Measurements from ENCODE around the gene HINFP. TPM values are rescaled to one million over a fixed set of nuclear protein-coding genes. Genes with fewer than 3 reads are reported as not detected.

The HINFP gene
- total RNA-seq, result 10 to 100 TPM; 26.8 to 29.1 TPM
- 14.6 TPM for polyA plus RNA-seq

DNA sequence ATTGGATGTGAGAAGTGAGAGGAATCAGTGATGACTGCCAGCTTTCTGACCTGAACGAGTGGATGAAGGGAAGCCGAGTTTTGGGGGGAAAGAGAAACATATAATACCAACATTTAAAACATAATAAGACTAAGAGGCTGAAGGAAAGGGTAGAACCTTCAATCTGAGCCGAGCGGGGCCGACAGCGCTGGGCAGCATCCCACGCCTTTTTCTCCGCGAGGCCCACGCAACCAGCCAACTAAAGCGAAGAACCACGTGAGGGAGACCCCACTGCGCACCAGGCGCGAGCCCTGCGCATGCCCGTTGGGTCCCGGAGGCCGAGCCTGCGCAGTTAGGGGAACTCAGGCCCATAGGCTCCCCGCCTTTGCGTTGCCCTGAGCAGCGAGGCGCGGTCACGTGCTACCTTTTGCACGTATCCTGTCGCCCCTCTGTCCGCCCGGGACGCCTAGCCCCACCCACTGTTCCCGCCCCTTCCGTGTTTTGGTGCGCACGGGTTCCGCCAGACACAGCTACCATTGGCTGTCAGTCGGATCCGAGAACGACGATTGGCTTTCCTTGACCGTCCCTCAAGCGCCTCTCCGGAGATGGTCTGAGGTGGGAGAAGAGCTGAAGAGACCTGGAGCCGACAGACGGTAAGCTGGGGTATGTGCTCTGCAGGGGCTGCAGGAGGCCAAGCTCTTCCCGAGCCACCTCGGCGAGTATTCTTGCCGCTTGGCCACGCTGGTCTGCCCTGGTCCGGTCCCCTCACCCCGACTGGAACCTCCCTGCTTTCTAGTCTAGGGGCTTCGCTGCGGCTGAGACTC, at the start of gene HINFP:
Gene HINFP (plus strand): TSS at position 573 of the 803 bp plus-strand sequence. CDS start 5,365 bp downstream, outside the sequence.
- peaks cover 0 to 2% of the 10 kb centered on the region in 2 donors for H3K27me3 Mint-ChIP-seq
- H3K4me3 ChIP-seq (ENCODE audit: low read length), result peak within 1 kb of the TSS; percentile 91
- peak; percentile 98 to 100 (median 100) for DNase-seq

DNA sequence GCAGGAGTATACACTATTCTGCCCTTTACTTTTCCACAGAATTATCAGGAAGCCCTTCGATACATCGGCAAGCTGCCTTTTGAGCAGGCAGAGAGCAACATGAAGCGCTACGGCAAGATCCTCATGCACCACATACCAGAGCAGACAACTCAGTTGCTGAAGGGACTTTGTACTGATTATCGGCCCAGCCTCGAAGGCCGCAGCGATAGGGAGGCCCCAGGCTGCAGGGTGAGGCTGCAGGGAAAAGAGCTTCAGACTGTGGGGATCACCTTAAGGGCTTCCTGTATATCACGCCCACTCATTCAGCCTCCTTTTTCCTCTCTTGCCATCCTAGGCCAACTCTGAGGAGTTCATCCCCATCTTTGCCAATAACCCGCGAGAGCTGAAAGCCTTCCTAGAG, 43.5 kb upstream of the HINFP start:
- Mint-ChIP-seq H3K36me3 (peaks cover 3 to 82% (median 20%) of the 10 kb centered on the region in 3 donors), H3K27me3 (no peaks in the 10 kb centered on the region), H3K4me1 (peaks cover 0 to 2% (median 2%) of the 10 kb centered on the region in 3 donors), H3K9me3 (no peaks in the 10 kb centered on the region), H3K4me3 (no peak overlapping the region), H3K27ac (peak overlapping the region in 1 of 8 donors; percentile 41)
- no peak for DNase-seq
- Histone ChIP-seq H3K4me3 (ENCODE audit: low read length) (no peak overlapping the region), H3K4me1 (ENCODE audit: insufficient read depth, low read length) (no peaks in the 10 kb centered on the region), H3K36me3 (ENCODE audit: insufficient read depth, low read length) (peaks cover 64% of the 10 kb centered on the region), H3K9me3 (ENCODE audit: low read length) (no peaks in the 10 kb centered on the region), H3K27me3 (ENCODE audit: insufficient read depth, low read length, poor library complexity, severe bottlenecking) (no peaks in the 10 kb centered on the region), H3K27ac (ENCODE audit: low read depth, low read length) (no peak overlapping the region)
- ChIA-PET CTCF (interaction anchor here (2.2 kb wide), 1 partner anchor 10 kb away, joined by 6 read pairs; the partner anchor contains the start of gene VPS11), POLR2A (no interaction called here)

More for the DNA sequence above, at the start of gene HINFP:
- CTCF ChIA-PET, result interaction anchor here (0.8 to 3.1 kb wide), 7 partner anchors 9 to 201 kb away, joined by 3 to 9 read pairs (median 6); partner anchors contain the start of genes C2CD2L and VPS11
- POLR2A ChIA-PET, result interaction anchor here (1.0 to 2.4 kb wide), 8 partner anchors 12 to 103 kb away, joined by 3 to 21 read pairs (median 6); partner anchors contain the start of genes C2CD2L, DPAGT1, HMBS and RPS25
- peaks cover 0 to 42% (median 2%) of the 10 kb centered on the region in 3 donors for H3K36me3 Mint-ChIP-seq
- peaks cover 27% of the 10 kb centered on the region for H3K4me1 ChIP-seq (ENCODE audit: insufficient read depth, low read length)
- H3K27me3 ChIP-seq (ENCODE audit: insufficient read depth, low read length, poor library complexity, severe bottlenecking), result no peaks in the 10 kb centered on the region
- H3K27ac ChIP-seq (ENCODE audit: low read depth, low read length), result peak within 1 kb of the TSS; percentile 78
- H3K4me3 Mint-ChIP-seq, result peak within 1 kb of the TSS; percentile 85 to 95 (median 94)
- peaks cover 7% of the 10 kb centered on the region for H3K36me3 ChIP-seq (ENCODE audit: insufficient read depth, low read length)
- H3K27ac Mint-ChIP-seq, result peak within 1 kb of the TSS; percentile 72 to 97 (median 96)
- no peaks in the 10 kb centered on the region for H3K9me3 ChIP-seq (ENCODE audit: low read length)
- H3K9me3 Mint-ChIP-seq, result no peaks in the 10 kb centered on the region
- peaks cover 30 to 42% (median 40%) of the 10 kb centered on the region in 3 donors for H3K4me1 Mint-ChIP-seq

DNA sequence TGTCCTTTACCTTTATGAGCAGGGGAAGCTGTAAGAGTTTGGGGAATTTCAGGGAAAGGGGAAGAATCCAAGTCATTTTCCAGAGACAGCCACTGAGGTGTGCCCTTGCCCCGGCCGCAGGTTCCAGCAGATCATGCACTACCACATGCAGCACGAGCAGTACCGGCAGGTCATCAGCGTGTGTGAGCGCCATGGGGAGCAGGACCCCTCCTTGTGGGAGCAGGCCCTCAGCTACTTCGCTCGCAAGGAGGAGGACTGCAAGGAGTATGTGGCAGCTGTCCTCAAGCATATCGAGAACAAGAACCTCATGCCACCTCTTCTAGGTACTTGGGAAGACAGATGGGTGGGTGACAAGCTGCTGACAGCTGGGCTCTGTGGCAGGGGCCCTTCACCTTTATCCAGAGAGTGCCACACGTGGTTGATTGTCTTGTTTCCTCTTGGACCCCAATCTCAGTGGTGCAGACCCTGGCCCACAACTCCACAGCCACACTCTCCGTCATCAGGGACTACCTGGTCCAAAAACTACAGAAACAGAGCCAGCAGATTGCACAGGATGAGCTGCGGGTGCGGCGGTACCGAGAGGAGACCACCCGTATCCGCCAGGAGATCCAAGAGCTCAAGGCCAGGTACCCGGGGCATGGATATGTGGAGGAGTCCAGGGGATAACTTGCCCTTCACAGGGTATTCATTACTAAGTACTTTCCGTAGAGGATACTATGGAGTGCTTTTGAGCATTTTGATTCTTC, 42.5 kb upstream of the HINFP start:
- Histone ChIP-seq H3K9me3 (ENCODE audit: low read length) (no peaks in the 10 kb centered on the region), H3K4me3 (ENCODE audit: low read length) (no peak overlapping the region), H3K4me1 (ENCODE audit: insufficient read depth, low read length) (no peaks in the 10 kb centered on the region), H3K27ac (ENCODE audit: low read depth, low read length) (no peak overlapping the region), H3K27me3 (ENCODE audit: insufficient read depth, low read length, poor library complexity, severe bottlenecking) (no peaks in the 10 kb centered on the region), H3K36me3 (ENCODE audit: insufficient read depth, low read length) (peaks cover 54% of the 10 kb centered on the region)
- H3K9me3 Mint-ChIP-seq, result no peaks in the 10 kb centered on the region
- no peaks in the 10 kb centered on the region for H3K4me1 Mint-ChIP-seq
- peaks cover 0 to 71% (median 14%) of the 10 kb centered on the region in 3 donors for H3K36me3 Mint-ChIP-seq
- DNase-seq, result no peak
- ChIA-PET CTCF (interaction anchor here (1.2 to 2.2 kb wide), 2 partner anchors 11 to 118 kb away, joined by 3 to 6 read pairs; partner anchors contain the start of gene VPS11), POLR2A (no interaction called here)
- H3K27me3 Mint-ChIP-seq, result no peaks in the 10 kb centered on the region
- no peak overlapping the region for H3K27ac Mint-ChIP-seq
- H3K4me3 Mint-ChIP-seq, result peak overlapping the region in 1 of 7 donors; percentile 24

GRCh38 chr11:119081682-119082260, 39.6 kb upstream of the HINFP start:
- ChIA-PET CTCF (no interaction called here), POLR2A (no interaction called here)
- no peaks in the 10 kb centered on the region for H3K27me3 Mint-ChIP-seq
- H3K27ac ChIP-seq (ENCODE audit: low read depth, low read length), result no peak overlapping the region
- peaks cover 15% of the 10 kb centered on the region for H3K4me1 ChIP-seq (ENCODE audit: insufficient read depth, low read length)
- H3K4me1 Mint-ChIP-seq, result peaks cover 12 to 19% (median 14%) of the 10 kb centered on the region in 3 donors
- peak overlapping the region in 1 of 7 donors; percentile 43 for H3K4me3 Mint-ChIP-seq
- H3K36me3 Mint-ChIP-seq, result peaks cover 0 to 65% (median 13%) of the 10 kb centered on the region in 3 donors
- peak overlapping the region in 5 of 8 donors; percentile 56 to 86 (median 64) for H3K27ac Mint-ChIP-seq
- H3K9me3 ChIP-seq (ENCODE audit: low read length), result no peaks in the 10 kb centered on the region
- H3K4me3 ChIP-seq (ENCODE audit: low read length), result no peak overlapping the region
- no peaks in the 10 kb centered on the region for H3K9me3 Mint-ChIP-seq
- peaks cover 48% of the 10 kb centered on the region for H3K36me3 ChIP-seq (ENCODE audit: insufficient read depth, low read length)
- H3K27me3 ChIP-seq (ENCODE audit: insufficient read depth, low read length, poor library complexity, severe bottlenecking), result no peaks in the 10 kb centered on the region
- no peak for DNase-seq

DNA sequence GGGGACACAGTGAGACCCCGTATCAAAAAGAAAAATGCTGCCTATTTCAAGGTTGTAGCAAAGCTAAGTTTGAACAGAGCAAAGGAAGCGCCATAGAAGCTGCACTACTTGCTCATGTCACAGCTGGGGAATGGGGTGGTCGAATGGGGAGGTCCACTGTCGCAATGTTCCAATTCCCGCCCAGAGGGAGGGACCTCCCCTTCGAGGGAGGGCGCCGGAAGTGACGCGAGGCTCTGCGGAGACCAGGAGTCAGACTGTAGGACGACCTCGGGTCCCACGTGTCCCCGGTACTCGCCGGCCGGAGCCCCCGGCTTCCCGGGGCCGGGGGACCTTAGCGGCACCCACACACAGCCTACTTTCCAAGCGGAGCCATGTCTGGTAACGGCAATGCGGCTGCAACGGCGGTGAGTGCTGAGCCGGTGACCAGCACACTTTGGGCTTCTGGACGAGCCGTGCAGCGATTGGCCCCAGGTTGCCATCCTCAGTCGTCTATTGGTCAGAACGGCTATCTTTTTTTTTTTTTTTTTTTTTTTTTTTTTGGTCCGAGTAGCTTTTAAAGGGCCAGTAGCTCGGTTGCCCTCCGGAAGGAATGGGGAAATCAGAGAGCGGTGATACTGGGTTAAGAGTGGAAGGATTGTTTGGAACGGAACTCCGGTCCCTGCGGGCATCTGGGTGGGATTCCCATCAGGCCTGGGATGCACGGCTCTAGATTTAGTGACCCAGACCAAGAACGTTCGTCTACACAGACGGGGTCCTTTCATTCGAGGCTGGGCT, 36.5 kb upstream of the HINFP start, which contains the start of gene HMBS:
Gene HMBS (plus strand): TSS at position 219 of the 774 bp plus-strand sequence. CDS start 153 bp downstream, at position 372.
- peaks cover 18% of the 10 kb centered on the region for H3K36me3 ChIP-seq (ENCODE audit: insufficient read depth, low read length)
- DNase-seq, result peak; percentile 88 to 94 (median 90)
- peak within 1 kb of the TSS; percentile 98 for H3K4me3 ChIP-seq (ENCODE audit: low read length)
- peaks cover 0 to 34% (median 3%) of the 10 kb centered on the region in 3 donors for H3K36me3 Mint-ChIP-seq
- peaks cover 17 to 25% (median 21%) of the 10 kb centered on the region in 3 donors for H3K4me1 Mint-ChIP-seq
- H3K27me3 ChIP-seq (ENCODE audit: insufficient read depth, low read length, poor library complexity, severe bottlenecking), result no peaks in the 10 kb centered on the region
- no peaks in the 10 kb centered on the region for H3K9me3 Mint-ChIP-seq
- no peaks in the 10 kb centered on the region for H3K9me3 ChIP-seq (ENCODE audit: low read length)
- no peaks in the 10 kb centered on the region for H3K27me3 Mint-ChIP-seq
- CTCF ChIA-PET, result interaction anchor here (0.7 to 2.9 kb wide), 9 partner anchors 10 to 293 kb away, joined by 3 to 13 read pairs (median 7); partner anchors contain the start of gene VPS11
- peak within 1 kb of the TSS; percentile 89 for H3K27ac ChIP-seq (ENCODE audit: low read depth, low read length)
- peak within 1 kb of the TSS; percentile 93 to 98 (median 95) for H3K4me3 Mint-ChIP-seq
- H3K27ac Mint-ChIP-seq, result peak within 1 kb of the TSS; percentile 89 to 98 (median 96)
- POLR2A ChIA-PET, result interaction anchor here (0.6 to 2.7 kb wide), 19 partner anchors 8 to 1854 kb away, joined by 3 to 39 read pairs (median 5); partner anchors contain the start of genes C2CD2L, CBL, CENATAC and DPAGT1
- H3K4me1 ChIP-seq (ENCODE audit: insufficient read depth, low read length), result peaks cover 15% of the 10 kb centered on the region

- peak overlapping the region; percentile 89 for H3K27ac ChIP-seq (ENCODE audit: low read depth, low read length)
- H3K4me1 ChIP-seq (ENCODE audit: insufficient read depth, low read length), result peaks cover 15% of the 10 kb centered on the region
- ChIA-PET CTCF (interaction anchor here (1.2 to 2.9 kb wide), 8 partner anchors 9 to 293 kb away, joined by 3 to 13 read pairs (median 8); partner anchors contain the start of gene VPS11), POLR2A (interaction anchor here (0.6 to 2.7 kb wide), 17 partner anchors 7 to 1855 kb away, joined by 3 to 39 read pairs (median 5); partner anchors contain the start of genes C2CD2L, CBL, CENATAC and HINFP)
- DNase-seq, result no peak
- Mint-ChIP-seq H3K36me3 (peaks cover 0 to 28% (median 6%) of the 10 kb centered on the region in 3 donors), H3K27me3 (peaks cover 0 to 2% of the 10 kb centered on the region in 2 donors), H3K4me1 (peaks cover 17 to 25% (median 21%) of the 10 kb centered on the region in 3 donors), H3K4me3 (peak overlapping the region; percentile 93 to 98 (median 95)), H3K27ac (peak overlapping the region; percentile 71 to 98 (median 94)), H3K9me3 (no peaks in the 10 kb centered on the region)
- H3K9me3 ChIP-seq (ENCODE audit: low read length), result no peaks in the 10 kb centered on the region
- H3K36me3 ChIP-seq (ENCODE audit: insufficient read depth, low read length), result peaks cover 17% of the 10 kb centered on the region
- H3K27me3 ChIP-seq (ENCODE audit: insufficient read depth, low read length, poor library complexity, severe bottlenecking), result no peaks in the 10 kb centered on the region
- peak overlapping the region; percentile 98 for H3K4me3 ChIP-seq (ENCODE audit: low read length)
Observed at GRCh38 chr11:119085437-119085847, 35.9 kb upstream of the HINFP start.

All from CD8-positive, alpha-beta memory T cell (primary cell).